HG03442 (cell line): Measurements from ENCODE around the gene NETO2.
"Not testable (repeated sequence)": the region's sequence is repeated elsewhere in the genome, so short reads cannot be mapped to it uniquely, and the experiment has no call there.

Experiments
- ATAC-seq: cut with Tn5 transposase; IDR thresholded peaks from one replicate; pipeline ENCODE4 v1.9.1; 2021; ENCODE audit warnings: mild to moderate bottlenecking, moderate library complexity; ENCODE audit not compliant: unreplicated experiment

Gene NETO2

DNA sequence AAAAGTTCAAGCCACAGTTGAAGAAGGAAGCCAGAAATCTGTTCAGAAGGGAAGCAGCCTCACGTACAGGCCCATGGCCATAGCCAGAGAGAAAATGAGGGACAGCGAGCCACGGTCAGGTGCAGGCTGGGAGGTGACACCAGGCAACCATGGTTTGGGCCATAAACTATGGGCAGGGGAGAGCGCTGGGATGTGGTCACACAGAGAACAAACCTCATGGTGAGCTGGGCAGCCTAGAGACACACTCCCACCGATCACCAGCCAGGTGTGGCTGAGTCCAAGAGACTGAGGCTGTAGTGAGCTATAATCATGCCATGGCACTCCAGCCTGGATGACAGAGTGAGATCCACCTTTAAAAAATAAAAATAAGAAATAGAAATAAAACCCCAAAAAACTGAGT lies 76.5 kb downstream of the NETO2 start:
- ATAC-seq, result no peak

DNA sequence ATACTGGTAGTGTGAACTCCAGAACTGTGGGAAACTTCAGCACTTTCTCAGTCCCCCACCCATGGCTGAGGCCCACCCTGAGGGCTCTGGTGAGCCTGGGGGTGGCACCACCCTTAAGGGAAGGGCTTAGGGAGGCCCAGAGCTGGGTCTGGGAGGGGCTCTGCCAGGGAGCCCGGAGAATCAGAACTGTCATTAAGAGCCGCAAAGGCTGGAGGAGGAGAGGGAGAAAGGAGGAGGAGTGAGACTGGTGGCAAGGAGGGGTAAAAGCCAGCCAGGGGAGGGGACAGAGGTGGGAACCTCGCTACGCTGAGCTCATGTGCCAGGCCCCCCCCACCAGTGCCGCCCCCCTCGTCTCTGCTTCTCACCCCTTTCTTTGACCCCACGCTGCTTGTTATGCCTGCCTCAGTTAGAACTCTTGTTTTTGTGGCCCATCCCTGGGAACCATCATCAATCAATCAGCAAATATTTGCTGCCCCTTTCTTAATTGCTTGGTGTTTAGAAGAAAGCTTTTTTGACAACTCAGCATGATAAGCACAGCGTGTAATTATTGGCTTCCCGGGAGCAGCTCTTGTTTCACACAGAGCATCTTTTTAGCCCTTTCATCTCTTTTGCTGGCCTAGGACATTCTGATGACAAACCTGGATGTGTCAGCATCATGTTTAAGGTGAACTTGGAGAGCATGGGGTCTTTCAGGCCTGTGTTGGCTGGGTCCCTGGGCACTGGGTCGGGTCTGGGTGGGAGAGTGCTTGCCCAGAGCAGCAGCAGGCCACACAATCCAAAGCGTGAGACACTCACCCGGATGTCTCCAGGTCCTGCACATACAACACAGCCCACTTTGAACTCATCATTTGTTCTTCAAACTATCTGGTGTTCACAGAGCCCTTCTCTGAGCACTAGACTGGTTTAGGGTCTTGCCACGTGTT lies 77.7 kb downstream of the NETO2 start:
- no peak for ATAC-seq

DNA sequence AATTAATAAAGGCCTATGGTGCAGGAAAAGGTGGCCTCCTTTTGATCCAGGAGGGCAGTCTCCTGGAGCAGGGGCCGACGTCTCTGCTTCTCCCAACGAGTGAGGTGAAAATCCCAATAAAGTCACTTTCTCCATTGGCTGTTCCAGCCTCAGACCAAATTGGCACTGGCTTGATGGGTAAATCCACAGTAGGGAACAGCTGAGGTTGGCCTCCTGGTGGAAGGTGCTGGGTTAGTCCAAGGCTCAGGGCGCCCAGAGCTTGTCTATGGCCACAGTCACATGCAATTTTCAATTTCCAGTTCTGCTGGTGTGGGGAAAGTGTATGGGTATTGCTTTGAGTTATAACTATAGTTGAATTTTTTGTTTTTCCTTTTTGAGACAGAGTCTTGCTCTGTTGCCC lies 79.0 kb downstream of the NETO2 start:
- ATAC-seq, result no peak

DNA sequence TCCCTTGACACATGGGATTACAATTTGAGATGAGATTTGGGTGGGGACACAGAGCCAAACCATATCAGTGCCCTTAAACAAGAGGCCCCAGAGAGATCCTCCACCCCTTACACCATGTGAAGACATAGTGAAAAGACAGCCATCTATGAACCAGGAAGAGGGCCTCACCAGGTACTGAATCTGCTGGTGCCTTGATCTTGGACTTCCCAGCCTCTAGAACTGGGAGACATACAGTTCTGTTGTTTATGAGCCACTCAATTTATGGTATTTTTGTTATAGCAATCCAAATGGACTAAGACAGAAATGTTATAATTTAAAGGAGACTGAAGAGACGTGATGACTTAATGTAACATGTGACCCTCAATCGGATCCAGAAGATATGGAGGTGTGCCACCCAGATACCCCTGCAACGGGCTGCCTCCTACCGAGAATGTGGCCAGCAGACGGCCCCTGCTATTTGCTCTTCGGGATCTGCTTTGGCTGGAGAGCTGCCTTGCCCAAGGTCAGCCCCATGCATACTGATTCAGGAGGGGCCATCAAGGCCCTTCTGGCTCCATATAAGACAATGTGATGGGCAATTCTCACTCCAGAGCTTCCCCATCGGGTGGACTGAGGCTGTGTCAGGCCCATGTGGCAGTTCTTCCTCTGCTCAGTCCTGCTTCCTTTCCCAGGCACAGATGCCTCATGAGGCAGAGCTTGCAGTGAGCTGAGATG lies 80.6 kb downstream of the NETO2 start:
- no peak for ATAC-seq

DNA sequence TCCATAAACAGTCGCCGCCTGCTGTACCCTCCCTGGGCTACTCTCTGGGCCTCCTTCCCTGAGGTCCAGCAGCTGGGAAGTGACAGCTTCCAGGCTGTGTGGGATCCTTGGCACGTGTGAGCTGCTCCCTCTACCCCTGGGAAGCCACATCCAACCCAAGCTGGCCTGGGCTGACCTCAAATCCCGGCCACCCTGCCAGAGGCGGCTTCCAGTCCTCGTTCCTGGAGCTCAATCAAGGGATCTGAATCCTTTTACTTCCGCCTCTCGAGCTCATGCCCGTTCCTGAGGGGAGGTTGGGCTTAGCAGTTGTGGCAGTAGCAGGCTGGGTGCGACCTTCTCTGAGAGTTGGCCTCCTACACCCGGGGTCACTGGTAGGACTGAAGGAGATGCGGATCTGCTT lies 82.5 kb downstream of the NETO2 start:
- no peak for ATAC-seq

DNA sequence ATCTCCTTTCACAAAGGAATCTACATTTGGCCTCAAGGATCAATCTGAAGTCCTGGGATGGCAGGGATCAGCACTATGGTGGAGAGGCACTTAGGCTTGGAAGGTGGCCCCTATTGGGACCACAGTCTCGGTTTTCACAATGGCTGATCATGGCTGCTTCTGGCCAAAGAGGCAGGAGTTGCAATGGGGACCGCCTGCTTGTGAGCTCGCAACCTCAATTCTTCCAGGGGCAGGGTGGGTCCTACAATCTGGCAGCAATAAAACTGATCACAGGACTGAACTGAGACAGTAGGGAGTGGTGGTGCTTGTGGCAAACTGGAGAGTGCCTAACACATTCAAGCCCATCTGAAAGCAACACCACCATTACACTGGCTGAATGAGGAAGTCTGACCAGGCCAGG lies 83.1 kb downstream of the NETO2 start:
- no peak for ATAC-seq

DNA sequence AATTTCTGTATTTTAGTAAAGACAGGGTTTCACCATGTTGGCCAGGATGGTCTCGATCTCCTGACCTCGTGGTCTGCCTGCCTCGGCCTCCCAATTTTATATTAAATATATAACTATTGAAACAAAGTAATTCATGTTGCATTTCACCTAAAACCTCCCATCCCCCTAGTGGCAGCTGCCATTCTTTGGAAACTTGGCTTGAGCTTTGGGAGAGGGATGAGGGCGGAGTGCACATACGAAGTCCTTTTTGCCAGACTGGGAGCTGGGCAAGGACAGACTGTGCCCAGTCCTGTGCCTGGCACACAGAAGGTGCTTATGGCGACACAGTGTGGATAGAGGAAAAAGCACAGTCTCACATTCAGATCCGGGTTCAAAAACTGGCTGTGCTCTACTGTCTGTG lies 83.8 kb downstream of the NETO2 start:
- no peak for ATAC-seq

DNA sequence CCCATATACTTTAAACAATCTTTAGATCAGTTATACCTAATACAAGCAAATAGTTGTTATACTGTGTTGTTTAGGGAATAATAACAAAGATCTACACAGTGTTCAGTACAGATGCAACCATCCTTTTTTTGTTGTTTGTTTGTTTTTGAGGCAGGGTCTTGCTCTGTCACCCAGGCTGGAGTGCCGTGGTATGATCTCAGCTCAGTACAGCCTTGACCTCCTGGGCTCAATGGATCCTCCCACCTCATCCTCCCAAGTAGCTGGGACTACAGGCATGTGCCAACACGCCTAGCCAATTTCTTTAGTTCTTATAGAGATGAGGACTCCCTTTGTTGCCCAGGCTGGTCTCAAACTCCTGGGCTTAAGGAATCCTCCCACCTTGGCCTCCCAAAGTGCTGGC lies 84.6 kb downstream of the NETO2 start:
- ATAC-seq, result not testable (repeated sequence)

DNA sequence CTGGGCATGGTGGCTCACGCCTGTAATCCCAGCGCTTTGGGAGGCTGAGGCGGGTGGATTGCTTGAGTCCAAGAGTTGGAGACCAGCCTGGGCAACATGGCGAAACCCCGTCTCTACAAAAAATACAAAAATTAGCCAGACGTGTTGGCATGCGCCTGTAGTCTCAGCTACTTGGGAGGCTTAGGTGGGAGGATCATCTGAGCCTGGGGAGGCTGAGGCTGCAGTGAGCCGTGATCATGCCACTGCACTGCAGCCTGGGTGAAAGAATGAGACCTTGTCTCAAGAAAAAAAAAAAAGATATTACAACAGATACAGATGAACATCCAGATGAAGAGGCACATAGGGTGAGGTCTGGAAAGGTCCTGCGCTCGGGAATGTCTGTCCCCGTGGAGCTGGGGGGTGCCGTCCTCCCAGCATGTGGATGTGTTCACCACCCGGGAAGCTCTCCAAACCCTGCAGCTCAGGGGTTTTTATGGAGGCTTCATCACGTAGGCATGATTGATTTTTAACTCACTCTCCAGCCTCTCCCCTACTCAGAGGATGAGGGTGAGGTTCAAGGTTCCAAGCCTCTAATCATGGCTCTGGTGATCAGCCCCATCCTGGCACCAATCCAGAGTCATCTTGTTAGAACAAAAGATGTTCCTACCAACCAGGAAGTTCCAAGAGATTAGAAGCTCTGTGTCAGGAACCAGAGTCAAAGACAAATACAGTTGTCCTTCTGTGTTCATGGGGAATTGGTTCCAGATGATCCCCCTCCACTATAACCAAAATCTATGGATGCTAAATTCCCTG lies 85.3 kb downstream of the NETO2 start:
- no peak for ATAC-seq

DNA sequence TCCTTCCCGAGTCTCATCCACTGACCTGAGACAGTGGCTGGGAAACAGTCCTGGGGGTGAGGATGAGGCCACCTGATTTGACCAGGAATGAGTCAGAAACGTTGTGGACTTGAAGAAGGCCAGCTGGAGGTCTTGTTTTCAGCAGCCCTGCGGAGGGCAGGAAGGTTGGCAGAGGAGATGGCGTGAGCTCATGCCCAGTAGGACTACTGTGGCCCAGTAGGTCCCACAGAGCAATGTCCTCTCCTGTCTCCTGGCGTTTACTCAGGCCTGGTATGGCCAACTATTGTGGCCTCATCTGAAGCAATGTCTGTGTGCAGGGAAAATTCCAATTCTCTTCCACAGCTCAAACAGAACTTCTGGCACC lies 86.1 kb downstream of the NETO2 start:
- no peak for ATAC-seq

DNA sequence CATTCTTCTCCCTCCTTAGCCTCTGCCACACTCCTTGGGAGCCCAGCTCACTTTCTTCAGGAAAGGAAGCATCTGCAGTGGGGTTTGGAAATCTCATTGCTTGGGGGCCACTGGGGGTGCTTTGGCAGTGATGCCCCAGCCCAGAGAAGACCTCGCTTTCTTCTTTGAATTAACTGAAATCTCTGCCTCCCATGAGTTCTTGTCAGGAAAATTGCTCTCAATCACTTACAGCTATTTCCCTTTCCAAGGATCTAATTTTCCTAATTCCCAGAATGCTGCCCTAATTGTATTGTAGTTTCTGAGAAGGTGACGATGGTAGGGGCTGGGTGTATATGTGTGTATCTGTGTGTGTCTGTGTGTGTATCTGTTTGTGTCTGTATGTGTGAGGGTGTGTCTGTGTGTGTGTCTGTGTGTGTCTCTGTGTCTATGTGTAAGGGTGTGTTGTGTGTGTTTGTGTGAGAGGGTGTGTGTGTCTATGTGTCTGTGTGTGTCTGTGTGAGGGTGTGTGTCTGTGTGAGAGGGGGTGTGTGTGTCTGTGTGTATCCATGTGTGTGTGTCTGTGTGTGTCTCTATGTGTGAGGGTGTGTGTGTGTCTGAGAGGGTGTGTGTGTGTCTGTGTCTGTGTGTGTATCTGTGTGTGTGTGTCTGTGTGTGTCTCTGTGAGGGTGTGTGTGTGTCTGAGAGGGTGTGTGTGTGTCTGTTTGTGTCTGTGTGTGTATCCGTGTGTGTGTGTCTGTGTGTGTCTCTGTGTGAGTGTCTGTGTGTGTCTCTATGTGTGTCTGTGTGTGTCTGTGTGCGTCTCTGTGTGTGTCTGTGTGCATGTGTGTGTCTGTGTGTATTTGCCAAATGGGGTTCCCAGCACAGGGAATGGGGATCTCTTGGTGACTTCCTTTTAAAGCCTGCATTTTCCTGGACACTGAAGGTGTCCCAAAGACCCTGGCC lies 86.8 kb downstream of the NETO2 start:
- ATAC-seq, result no peak

DNA sequence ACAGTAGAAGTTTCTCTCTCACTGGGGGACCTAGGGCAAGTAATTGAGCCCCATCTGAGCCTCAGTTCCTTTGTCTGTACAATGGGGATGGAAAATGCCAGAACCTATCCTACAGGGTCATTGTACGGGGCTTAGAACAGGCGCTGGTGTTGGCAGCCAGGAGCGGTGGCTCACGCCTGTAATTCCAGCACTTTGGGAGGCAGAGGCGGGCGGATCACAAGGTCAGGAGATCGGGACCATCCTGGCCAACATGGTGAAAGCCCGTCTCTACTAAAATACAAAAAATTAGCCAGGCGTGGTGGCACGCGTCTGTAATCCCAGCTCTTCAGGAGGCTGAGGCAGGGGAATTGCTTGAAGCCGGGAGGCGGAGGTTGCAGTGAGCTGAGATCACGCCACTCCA lies 87.7 kb downstream of the NETO2 start:
- not testable (repeated sequence) for ATAC-seq

DNA sequence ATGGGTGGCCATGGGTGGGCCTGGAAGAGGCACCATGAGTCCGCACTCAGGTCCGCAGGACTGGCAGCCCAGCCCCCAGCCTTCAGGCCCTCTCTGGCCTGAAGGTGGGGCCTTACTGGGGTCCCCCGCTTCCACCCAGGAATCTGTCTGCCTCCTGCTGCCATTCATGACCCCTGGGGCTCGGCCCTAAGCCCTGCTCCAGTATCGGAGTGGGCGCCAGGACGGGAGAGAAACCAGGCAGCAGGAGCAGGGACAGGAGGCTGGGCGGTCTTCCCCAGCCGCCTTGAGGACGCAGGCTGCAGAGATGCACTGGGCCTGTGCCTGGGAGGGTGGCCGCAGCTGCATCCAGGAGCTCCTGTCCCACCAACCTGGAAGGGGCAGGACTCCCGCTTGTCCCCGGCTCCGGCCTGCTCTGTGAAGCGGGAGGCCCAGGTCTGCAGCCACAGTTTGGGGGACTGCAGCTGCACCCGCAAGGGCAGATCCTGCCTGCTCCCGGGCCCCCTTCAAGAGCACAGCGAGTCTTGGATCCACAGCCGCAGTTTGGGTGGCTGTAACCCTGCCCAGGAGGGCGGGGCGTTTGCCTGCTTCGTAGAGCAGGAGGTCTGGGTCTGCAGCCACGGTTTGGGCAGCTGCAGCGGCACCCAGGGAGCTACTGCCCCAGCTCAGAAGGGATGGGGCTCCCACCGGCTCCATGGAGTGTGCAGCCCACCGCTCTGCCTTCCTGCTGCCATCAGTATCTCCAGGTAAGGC lies 88.4 kb downstream of the NETO2 start:
- ATAC-seq, result no peak

DNA sequence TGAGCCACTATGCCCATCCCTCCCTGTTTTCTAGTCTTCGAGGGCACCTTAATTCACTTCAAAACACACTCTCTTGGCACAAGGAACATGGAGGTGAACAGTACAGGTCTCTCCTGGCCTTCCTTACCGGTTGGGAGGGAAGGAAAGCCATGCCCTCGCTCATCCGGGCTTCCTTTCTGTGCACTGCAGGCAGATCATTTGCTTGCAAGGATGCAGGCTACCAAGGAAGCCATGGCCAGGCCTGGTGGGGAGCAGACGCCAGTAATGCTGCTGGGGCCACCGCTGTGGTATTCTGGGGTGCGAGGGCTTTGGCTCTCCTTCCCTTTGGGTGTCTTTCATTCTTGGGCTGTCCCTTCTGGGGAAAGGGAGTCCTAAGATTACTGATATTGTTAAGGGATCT lies 89.4 kb downstream of the NETO2 start:
- no peak for ATAC-seq

DNA sequence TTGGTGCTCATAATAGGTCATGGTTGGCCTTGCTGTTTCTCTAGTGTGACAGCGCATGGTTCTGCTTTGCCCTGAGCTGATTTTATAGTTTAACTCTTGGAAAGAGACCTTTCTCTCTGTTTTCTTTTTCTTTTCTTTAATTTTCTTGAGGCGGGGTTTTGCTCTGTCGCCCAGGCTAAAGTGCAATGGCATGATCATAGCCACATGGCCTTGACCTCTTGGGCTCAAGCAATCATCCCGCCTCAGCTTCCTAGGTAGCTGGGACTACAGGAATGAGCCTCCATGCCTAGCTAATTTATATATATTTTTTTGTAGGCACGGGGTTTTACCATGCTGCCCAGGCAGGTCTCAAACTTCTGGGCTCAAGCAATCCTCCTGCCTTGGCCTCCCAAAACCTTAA lies 89.8 kb downstream of the NETO2 start:
- no peak for ATAC-seq

DNA sequence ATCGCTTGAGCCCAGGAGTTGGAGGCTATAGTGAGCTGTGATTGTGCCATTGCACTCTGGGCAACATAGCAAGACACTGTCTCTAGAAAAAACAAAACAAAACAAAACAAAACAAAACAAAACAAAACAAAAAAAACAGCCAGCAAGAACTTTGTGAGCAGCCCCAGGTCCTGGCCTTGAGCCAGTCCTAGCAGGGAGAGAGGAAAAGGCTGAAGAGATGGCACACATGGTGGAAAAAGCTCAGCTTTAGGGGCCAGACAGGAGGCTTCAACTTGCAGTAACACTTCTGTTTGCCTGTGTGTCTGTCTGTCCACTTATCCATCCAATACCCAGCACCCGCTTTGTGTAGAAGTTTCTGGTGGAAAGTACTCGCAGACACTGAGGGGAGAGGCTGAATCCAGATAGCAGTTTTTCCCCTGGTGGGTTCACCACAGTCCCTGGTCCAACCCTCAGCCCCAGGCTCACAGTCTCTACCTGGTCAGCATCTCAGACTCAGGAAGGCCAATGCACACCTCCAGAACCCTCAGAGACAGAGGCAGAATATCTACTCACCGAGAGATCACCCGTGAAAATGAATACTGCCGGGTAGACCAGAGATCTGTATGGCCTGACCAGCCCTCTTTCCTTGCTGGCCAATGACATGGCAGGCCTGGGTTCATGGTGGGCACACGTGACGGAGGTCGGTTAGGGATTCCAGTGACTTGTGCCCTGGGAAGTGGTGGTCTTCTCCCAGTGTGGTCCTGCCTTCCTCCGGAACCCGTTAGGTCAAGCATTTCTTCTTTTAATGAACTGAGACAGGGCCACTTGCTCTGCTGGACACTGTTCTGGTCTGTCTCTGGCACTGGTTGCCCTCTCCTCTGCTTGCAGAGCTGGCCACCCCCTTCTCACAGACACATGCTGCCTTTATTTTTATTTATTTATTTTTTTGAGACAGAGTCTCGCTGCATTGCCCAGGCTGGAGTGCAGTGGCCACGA lies 90.8 kb downstream of the NETO2 start:
- ATAC-seq, result no peak

DNA sequence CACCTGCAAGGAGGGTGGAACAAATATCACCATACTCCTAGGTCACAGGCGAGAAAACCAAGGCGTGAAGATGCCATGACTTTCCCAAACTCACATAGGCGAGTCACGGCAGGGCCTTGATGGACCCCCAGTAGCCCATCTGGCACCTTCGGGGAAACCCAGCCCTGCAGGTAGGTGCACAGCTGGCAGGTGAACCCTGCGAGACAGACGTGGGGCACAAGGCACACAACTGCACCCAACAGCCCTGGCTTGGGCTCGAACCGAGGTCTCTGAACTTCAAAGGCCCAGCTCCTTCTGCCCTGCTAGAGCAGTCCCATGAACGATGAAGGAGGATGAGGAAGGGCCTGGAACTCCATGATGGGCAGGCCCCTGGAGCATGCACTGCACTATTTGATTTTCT lies 92.7 kb downstream of the NETO2 start:
- ATAC-seq, result no peak

DNA sequence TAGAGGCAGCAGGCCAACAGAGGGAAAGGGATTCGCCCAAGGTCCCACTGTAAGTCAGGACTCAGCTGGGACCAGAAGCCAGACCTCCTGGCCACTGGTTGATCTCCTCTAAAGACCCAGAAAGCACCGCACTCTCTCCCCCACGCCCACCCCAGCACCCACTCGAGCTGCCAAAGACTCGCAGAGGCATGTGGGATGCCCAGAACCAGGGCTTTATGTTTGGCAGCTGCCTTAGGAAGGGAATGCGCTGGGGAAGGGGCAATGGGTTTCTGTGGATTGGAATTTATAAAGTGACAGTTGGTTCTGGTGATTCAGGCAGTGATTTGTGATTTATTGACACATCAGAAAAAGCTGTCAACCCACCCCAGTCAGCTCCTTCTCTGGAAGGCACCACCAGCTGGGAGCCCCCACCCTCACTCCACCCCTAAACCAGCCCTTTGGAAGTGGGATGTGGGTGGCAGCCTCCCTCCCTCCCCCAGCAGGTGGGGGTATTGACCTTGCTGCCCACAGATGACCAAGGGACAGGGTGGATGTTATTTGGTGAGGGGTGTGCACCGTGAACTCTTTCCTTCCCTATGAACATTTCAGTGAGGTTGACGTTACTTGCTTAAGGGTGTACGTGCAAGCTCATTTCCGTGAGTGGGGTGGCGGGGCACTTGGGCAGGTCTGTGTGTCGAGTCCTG lies 93.7 kb downstream of the NETO2 start:
- no peak for ATAC-seq
